ENCODE results near the gene CEP112.

GRCh38 chr17:66240013-66240412 lies 48.1 kb upstream of the CEP112 start:
- no peak for TF ChIP-seq FOXP2 (optimal IDR thresholded peaks at IDR 0.05; ENCODE audit: control extremely low read depth, extremely low read length, insufficient read depth)
- no peak for TF ChIP-seq EZH2 (IDR thresholded peaks at IDR 0.05)

All from SK-N-MC (cell line).